Regular cardiac myocyte (primary cell): ENCODE results near the gene NCOA5. TPM values are rescaled to one million over a fixed set of nuclear protein-coding genes. Genes with fewer than 3 reads are reported as not detected.

ENCODE experiments used
- total RNA-seq: library from RNA; depleted of rRNA; stranded (reverse); fragments of >200 nt; gene quantifications from 2 replicates; pipeline ENCODE4 v1.2.3, GENCODE V29; 2014

The NCOA5 gene
- total RNA-seq: 4.5 and 15.7 TPM in 2 replicates

DNA sequence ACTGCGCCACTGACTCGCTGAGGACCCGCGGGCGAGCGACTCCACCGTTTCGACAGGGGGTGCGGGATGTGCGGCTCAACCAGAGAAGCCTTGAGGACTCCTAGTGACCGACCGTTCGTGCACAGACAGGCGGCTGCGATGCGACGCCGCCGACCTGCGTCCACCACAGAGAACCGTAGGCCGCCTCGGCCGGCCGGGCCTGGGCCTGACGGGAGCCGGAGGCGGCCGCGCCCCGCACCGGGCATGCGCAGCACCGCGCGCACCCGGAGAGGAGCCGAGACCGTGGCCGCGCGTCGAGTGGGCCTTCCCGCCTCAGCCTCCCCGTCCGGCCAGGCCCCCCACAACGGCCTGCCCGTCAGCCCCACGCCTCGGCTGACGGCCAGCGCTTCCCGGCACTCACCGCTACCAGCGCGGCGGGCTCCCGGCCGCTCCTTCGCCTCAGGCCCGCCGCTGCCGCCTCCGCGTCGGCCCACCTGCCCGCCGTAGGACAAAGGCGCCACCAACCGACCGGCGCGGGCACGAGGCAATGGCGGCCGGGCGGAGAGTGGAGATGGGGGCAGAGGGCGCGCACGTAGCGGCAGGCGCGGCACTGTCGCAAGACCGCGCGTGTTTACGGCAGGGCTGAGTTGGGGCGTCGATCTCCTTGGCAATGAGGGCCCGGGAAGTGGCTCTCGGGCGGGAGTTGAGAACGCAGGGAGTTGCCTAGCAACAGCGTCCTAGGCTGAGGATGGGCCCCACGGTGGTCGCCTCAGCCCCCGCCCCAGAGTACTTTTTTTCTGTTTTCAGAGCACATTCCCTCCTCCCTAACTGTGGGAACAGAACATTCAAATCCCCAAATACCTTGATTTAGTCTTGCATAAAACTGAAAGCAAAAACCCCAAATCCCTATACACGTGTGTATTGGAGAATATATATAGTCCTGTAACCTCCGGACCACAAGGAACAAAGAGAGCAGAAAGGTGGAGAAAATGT lies at the start of gene NCOA5:
TSS of gene NCOA5 (minus strand) at position 546 of the 972 bp plus-strand sequence. CDS start 10,538 bp downstream, outside the sequence.

GRCh38 chr20:46117704-46118467 lies 28.1 kb upstream of the NCOA5 start, which contains the start of gene CD40:
Gene CD40, plus strand, starts transcription at chr20:46118314. Its CDS starts 30 bp downstream, at chr20:46118344.

DNA sequence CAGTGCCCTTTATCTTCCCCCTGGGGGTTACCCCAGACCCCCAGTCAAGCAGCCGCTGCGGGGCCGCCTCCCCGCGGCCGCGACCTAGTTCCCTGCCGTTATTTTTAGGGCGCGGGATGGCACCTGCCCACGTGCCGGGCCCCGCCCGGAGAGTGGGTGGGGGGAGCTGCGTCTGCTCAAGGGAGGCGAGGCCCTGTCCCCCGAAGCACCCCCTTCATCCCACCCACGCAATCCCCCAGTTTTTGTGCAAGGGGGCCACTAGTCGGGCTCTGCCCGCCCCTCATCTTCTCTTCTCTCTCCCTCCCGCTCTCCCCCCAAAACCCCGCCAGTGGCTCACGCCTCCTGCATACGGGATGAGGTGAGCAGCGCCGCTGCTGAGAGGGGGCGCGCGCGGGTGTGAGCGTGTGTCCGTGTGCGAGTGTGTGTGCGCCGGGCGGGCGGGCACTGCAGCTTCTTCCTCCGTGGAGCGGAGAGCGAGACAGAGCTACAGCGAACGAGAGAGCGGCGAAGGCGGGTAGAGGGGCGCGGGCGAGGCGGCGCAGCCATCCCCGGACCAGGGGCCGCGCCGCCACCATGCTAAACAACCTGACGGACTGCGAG lies 60.9 kb downstream of the NCOA5 start, which contains the start of gene SLC12A5:
TSS of gene SLC12A5 (plus strand) at position 444 of the 600 bp plus-strand sequence. CDS start at position 574, 130 bp downstream.

Other genes starting within 250 kb of the NCOA5 start
- gene ACOT8, start 232.6 kb downstream of the NCOA5 start, total RNA-seq: 33.4 and 35.5 TPM in 2 replicates
- 3.7 and 5.4 TPM in 2 replicates for gene ZSWIM3, start 232.3 kb downstream of the NCOA5 start, total RNA-seq
- 3.4 and 4.4 TPM in 2 replicates for gene ZSWIM1, start 208.7 kb downstream of the NCOA5 start, total RNA-seq
- gene SPATA25, start 202.3 kb downstream of the NCOA5 start, total RNA-seq: 0.19 and 0.28 TPM in 2 replicates
- 1.5 and 5.1 TPM in 2 replicates for gene NEURL2, start 198.8 kb downstream of the NCOA5 start, total RNA-seq
- gene CTSA, start 198.6 kb downstream of the NCOA5 start, total RNA-seq: 27.8 and 68.8 TPM in 2 replicates
- gene PLTP, start 177.8 kb downstream of the NCOA5 start, total RNA-seq: 4.0 and 23.4 TPM in 2 replicates
- gene PCIF1, start 155.3 kb downstream of the NCOA5 start, total RNA-seq: 5.9 and 6.7 TPM in 2 replicates
- gene ZNF335, start 117.8 kb downstream of the NCOA5 start, total RNA-seq: 10.1 and 10.9 TPM in 2 replicates
- not detected in 2 replicates for gene MMP9, start 81.1 kb downstream of the NCOA5 start, total RNA-seq
- gene SLC12A5, start 60.7 kb downstream of the NCOA5 start, total RNA-seq: 0.85 TPM in 1 of 2 replicates, not detected in the other
- 5.8 and 14.9 TPM in 2 replicates for gene CD40, start 28.4 kb upstream of the NCOA5 start, total RNA-seq
- gene CDH22, start 218.5 kb upstream of the NCOA5 start, total RNA-seq: not detected in 2 replicates